Sigmoid colon (tissue), 7 donors: ENCODE measurements around the gene PRSS38. TPM values are rescaled to one million over a fixed set of nuclear protein-coding genes. Genes with fewer than 3 reads are reported as not detected.

Source experiments
- DNase-seq: peaks from one replicate; pipeline ENCODE4 v3.0.0-alpha.2; 2019
- H3K27ac ChIP-seq, 4 donors: fragments of 200-600 bp; sonication (generic); one replicate each; pipeline ENCODE4 v1.5.1; 2016 to 2019; ENCODE audit warnings: mild to moderate bottlenecking in 1 of 4
- H3K27me3 ChIP-seq, 3 donors: fragments of 200-600 bp; sonication (generic); one replicate each; pipeline ENCODE4 v1.5.1; 2019; ENCODE audit warnings: mild to moderate bottlenecking in 1 of 3
- H3K36me3 ChIP-seq, 4 donors: fragments of 200-600 bp; sonication (generic); one replicate each; pipeline ENCODE4 v1.5.1; 2016 to 2019
- H3K4me1 ChIP-seq, 4 donors: fragments of 200-600 bp; sonication (generic); one replicate each; pipeline ENCODE4 v1.5.1; 2017 to 2019
- H3K4me3 ChIP-seq, 4 donors: fragments of 200-600 bp; sonication (generic); one replicate each; pipeline ENCODE4 v1.5.1; 2017 to 2019; ENCODE audit warnings: mild to moderate bottlenecking in 2 of 4, moderate library complexity in 1 of 4
- H3K9me3 ChIP-seq, 4 donors: fragments of 200-600 bp in 3 of 4; sonication (generic) in 3 of 4; one replicate each; pipeline versions ENCODE4 v1.5.1 to v1.6.1; 2013 to 2019
- EP300 ChIP-seq, 4 donors: sonication (generic); formaldehyde crosslinking; IDR thresholded peaks; one replicate each; pipeline ENCODE4 v1.6.1; 2017; ENCODE audit warnings: antibody characterized with exemption in 4 of 4
- POLR2A ChIP-seq, 2 donors: fragments of 450-650 bp; IDR thresholded peaks; one replicate each; pipeline ENCODE4 v1.6.1; 2016; ENCODE audit warnings: antibody characterized with exemption in 2 of 2, mild to moderate bottlenecking in 2 of 2, moderate library complexity in 2 of 2
- POLR2AphosphoS5 ChIP-seq, 4 donors: sonication (generic); formaldehyde crosslinking; IDR thresholded peaks; one replicate each; pipeline ENCODE4 v1.6.1; 2017; ENCODE audit warnings: antibody characterized with exemption in 4 of 4
- WGBS, 2 donors: extraction: QIAGEN DNeasy Blood & Tissue Kit; methylation state at CpG; one replicate each; pipeline ENCODE4 v1.1.7; 2013; 5-methylcytosine and 5-hydroxymethylcytosine counted together
- intact Hi-C: fragments of 100-400 bp; cut with DNase I; formaldehyde crosslinking; loops from one replicate; pipeline ENCODE4 v1.15.1; 2023
- polyA plus RNA-seq, 3 donors: library from polyadenylated mRNA; stranded (reverse); fragments of 200-250 nt; gene quantifications; one replicate each; pipeline ENCODE4 v1.2.3, GENCODE V29; 2013
- total RNA-seq, 4 donors: library from RNA; depleted of rRNA; stranded (reverse); fragments of >200 nt; gene quantifications; one replicate each; pipeline ENCODE4 v1.1.0, GENCODE V29; 2016
- TF ChIP-seq, protein P1 (sequence below), 4 experiments: fragments of 450-650 bp in 3 of 4; fragments of 200-600 bp in 1 of 4; IDR thresholded peaks; one replicate each; pipeline ENCODE4 v1.5.1; 2016 to 2019; ENCODE audit warnings: antibody characterized with exemption in 4 of 4, mild to moderate bottlenecking in 3 of 4, moderate library complexity in 2 of 4
- donor health status: healthy with polysubstance abuse.
- donor health status: Bipolar disorder and iron deficiency.
- donor health status: healthy.

The PRSS38 gene
- total and polyA plus RNA-seq, 7 donors: not detected

DNA sequence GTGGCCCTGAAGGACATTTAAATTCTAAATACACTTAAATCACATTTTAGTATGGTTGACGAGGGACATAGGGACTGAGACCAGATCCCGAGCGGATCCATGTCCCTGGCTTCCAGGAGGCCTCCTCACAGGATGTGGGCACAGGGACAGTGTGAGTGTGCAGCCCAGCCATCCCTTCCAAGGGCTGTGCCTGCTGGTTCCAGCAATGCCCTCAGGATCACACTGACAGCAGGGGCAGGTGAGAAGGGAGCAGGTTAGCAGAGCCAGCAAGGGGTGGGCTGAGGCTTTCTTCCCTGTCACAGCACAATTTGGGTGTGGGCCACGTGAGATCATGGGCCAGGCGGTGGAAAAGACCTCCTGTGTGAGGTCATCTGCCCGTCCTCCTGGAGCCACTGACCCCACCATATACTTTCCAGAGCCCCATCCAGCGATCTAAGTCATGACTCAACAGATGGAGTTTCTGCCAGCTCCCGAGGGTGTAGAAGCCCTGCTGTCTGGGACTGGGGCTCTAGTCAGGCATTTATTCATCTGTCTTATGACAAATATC lies 37.0 kb upstream of the PRSS38 start:
- intact Hi-C loops: no loop called here
- Histone ChIP-seq H3K27ac (peak overlapping the region in 1 of 4 donors; percentile 22), H3K9me3 (no peaks in the 10 kb centered on the region)

DNA sequence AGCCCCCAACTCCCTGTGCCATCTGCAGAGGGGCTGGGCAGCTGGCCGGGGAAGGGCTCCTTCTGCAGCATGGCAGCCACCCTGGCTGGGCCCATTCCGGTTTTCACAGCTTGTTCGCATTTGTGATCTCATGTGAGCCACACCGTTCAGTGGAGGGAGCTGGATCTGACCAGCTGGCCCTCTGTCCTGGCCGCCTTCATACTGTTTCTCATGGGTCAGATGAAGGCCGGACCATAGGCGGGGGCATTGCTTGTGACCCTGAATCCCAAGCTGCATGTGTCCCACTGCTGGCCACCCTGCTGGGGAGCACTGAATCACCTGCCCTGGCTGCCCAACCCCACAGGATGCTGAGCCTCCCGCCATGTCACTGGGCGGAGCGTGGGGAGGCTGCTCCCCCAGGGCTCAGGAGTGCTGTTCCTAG lies 36.4 kb upstream of the PRSS38 start:
- peak; percentile 56 for DNase-seq
- H3K27ac ChIP-seq: peak overlapping the region in 1 of 4 donors; percentile 22
- H3K4me1 ChIP-seq: peaks cover 0 to 39% (median 29%) of the 10 kb centered on the region in 4 donors

More for the DNA sequence above, 37.0 kb upstream of the PRSS38 start:
- TF ChIP-seq POLR2AphosphoS5 (IDR thresholded peaks at IDR 0.05): no peak
- no peak for TF ChIP-seq POLR2A (IDR thresholded peaks at IDR 0.05)
- TF ChIP-seq EP300 (IDR thresholded peaks at IDR 0.05): no peak
- TF ChIP-seq, protein P1, sequence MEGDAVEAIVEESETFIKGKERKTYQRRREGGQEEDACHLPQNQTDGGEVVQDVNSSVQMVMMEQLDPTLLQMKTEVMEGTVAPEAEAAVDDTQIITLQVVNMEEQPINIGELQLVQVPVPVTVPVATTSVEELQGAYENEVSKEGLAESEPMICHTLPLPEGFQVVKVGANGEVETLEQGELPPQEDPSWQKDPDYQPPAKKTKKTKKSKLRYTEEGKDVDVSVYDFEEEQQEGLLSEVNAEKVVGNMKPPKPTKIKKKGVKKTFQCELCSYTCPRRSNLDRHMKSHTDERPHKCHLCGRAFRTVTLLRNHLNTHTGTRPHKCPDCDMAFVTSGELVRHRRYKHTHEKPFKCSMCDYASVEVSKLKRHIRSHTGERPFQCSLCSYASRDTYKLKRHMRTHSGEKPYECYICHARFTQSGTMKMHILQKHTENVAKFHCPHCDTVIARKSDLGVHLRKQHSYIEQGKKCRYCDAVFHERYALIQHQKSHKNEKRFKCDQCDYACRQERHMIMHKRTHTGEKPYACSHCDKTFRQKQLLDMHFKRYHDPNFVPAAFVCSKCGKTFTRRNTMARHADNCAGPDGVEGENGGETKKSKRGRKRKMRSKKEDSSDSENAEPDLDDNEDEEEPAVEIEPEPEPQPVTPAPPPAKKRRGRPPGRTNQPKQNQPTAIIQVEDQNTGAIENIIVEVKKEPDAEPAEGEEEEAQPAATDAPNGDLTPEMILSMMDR (IDR thresholded peaks at IDR 0.05): no peak
- DNase-seq: peak; percentile 59
- Histone ChIP-seq H3K36me3 (peaks cover 0 to 17% (median 5%) of the 10 kb centered on the region in 4 donors), H3K27me3 (no peaks in the 10 kb centered on the region), H3K4me3 (no peak overlapping the region), H3K4me1 (peaks cover 0 to 42% (median 29%) of the 10 kb centered on the region in 4 donors)
- WGBS, 2 donors: 93% methylated on average over 8 of the region's 8 CpGs

DNA sequence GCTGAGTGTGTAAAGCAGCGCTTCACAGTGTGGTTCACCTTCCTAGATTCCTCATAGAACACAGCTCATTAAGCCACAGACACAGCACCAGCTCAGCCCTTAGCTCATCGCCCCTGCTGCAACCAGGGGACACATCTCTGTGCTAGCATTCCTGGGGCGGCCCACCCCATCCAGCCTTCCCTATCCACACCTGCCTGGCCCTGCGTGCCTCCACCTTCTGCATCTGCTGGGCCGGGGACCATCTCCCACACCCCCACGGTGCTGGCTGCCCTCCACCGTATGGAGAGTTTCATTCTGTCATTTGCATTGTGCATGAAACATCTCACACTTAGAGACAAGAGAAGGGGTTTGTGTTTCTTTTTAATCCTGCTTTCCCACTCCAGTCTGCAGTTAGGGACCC lies 35.8 kb upstream of the PRSS38 start:
- peak; percentile 49 for DNase-seq
- Histone ChIP-seq H3K27ac (no peak overlapping the region), H3K36me3 (peaks cover 0 to 17% (median 5%) of the 10 kb centered on the region in 4 donors), H3K4me1 (peaks cover 0 to 32% (median 24%) of the 10 kb centered on the region in 4 donors), H3K4me3 (no peak overlapping the region), H3K27me3 (no peaks in the 10 kb centered on the region), H3K9me3 (no peaks in the 10 kb centered on the region)
- intact Hi-C loops: no loop called here
- WGBS, 2 donors: 95 to 96% methylated on average over 7 of the region's 7 CpGs
- TF ChIP-seq POLR2AphosphoS5 (IDR thresholded peaks at IDR 0.05) (no peak), EP300 (IDR thresholded peaks at IDR 0.05) (no peak), POLR2A (IDR thresholded peaks at IDR 0.05) (no peak)
- TF ChIP-seq, protein P1 (IDR thresholded peaks at IDR 0.05): no peak

More for the DNA sequence above, 36.4 kb upstream of the PRSS38 start:
- TF ChIP-seq, protein P1 (IDR thresholded peaks at IDR 0.05): no peak
- TF ChIP-seq EP300 (IDR thresholded peaks at IDR 0.05) (no peak), POLR2AphosphoS5 (IDR thresholded peaks at IDR 0.05) (no peak), POLR2A (IDR thresholded peaks at IDR 0.05) (no peak)
- no peaks in the 10 kb centered on the region for H3K9me3 ChIP-seq
- H3K4me3 ChIP-seq: no peak overlapping the region
- no peaks in the 10 kb centered on the region for H3K27me3 ChIP-seq
- intact Hi-C loops: no loop called here
- peaks cover 0 to 17% (median 5%) of the 10 kb centered on the region in 4 donors for H3K36me3 ChIP-seq
- 95 to 96% methylated on average over 10 of the region's 10 CpGs for WGBS, 2 donors

DNA sequence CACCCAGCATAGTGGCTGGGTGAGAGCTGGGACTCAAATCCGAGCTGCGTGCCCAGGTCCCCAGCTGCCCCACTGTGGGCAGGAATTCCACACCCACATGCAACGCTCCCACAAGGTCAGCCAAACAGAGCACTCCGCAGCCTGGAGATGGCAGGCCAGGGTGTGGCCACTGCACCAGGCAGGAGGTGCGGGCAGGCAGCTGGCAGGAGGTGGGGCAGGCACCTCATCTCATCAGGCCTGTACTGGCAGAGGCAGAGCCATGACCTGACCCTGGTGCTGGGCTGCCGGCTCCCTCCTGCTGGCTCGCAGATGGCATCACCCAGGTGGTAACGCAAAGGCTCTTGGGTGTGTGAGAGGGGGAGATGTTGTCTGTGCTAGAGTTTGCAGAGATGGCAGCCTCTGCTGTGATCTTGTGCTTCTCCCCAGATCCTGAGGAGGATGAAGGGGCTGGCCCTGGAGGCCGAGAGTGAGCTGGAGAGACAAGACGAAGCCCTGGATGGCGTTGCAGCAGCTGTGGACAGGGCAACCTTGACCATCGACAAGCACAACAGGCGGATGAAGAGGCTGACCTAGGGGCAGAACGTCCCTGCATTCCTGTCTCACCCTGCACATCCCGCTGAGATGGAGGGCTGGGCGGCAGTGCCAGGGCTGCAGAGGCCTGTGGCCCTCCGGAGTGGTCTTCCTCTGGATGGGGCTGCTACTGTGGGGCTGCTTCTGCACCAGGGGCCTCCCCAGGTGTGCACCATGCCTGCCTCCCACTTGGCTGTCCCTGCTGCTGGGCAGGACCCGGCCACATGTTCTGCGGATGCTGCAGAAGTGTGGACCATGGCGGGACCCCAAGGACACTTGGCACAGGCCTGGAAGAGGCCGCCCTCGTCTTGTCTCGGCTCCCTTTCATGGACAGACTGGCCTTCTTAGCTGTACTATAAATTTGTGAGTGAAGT lies 35.1 kb upstream of the PRSS38 start:
- H3K9me3 ChIP-seq: no peaks in the 10 kb centered on the region
- peaks cover 0 to 17% (median 5%) of the 10 kb centered on the region in 4 donors for H3K36me3 ChIP-seq
- 89 to 90% methylated on average over 23 of the region's 23 CpGs for WGBS, 2 donors
- H3K27me3 ChIP-seq: no peaks in the 10 kb centered on the region
- intact Hi-C loops: no loop called here
- H3K27ac ChIP-seq: no peak overlapping the region
- TF ChIP-seq, protein P1 (IDR thresholded peaks at IDR 0.05): no peak
- no peak for TF ChIP-seq POLR2A (IDR thresholded peaks at IDR 0.05)
- no peak for TF ChIP-seq POLR2AphosphoS5 (IDR thresholded peaks at IDR 0.05)
- TF ChIP-seq EP300 (IDR thresholded peaks at IDR 0.05): no peak
- peak; percentile 54 for DNase-seq
- H3K4me1 ChIP-seq: peaks cover 0 to 26% (median 17%) of the 10 kb centered on the region in 4 donors
- H3K4me3 ChIP-seq: no peak overlapping the region
